ENCODE data around the gene KRTAP6-2. TPM values are rescaled to one million over a fixed set of nuclear protein-coding genes. Genes with fewer than 3 reads are reported as not detected.

The KRTAP6-2 gene
- total RNA-seq, 3 donors from 2014 or later (not counting 1 experiment from before 2014, with no cell fraction given) = not detected

- intact Hi-C loops (cut with micrococcal nuclease) = no loop called here
- no peak for TF ChIP-seq CTCF (IDR thresholded peaks at IDR 0.05)
Observed at GRCh38 chr21:30623362-30623761, 24.7 kb upstream of the KRTAP6-2 start.

GRCh38 chr21:30620522-30620921 is 21.8 kb upstream of the KRTAP6-2 start, which contains the start of gene KRTAP20-4:
Gene KRTAP20-4, plus strand, starts transcription at chr21:30620627.
- DNase-seq = no peak
- no peaks in the 10 kb centered on the region for H3K27me3 Mint-ChIP-seq (ENCODE audit: low read depth in 2 of 2)
- H3K4me1 ChIP-seq (ENCODE audit: control insufficient read depth, insufficient read depth, low read length) = no peaks in the 10 kb centered on the region
- H3K27ac ChIP-seq (ENCODE audit: low read length) = no peak within 1 kb of the TSS
- no peak within 1 kb of the TSS for H3K4me3 ChIP-seq (ENCODE audit: low read length)
- H3K36me3 ChIP-seq (ENCODE audit: control insufficient read depth, insufficient read depth, low read length) = no peaks in the 10 kb centered on the region
- peaks cover 0 to 6% of the 10 kb centered on the region in 2 donors for H3K9me3 Mint-ChIP-seq
- no peaks in the 10 kb centered on the region for H3K36me3 Mint-ChIP-seq
- peaks cover 16% of the 10 kb centered on the region for H3K9me3 ChIP-seq (ENCODE audit: control insufficient read depth, insufficient read depth, low read length)
- 75% methylated on average over 2 of the region's 3 CpGs for WGBS (ENCODE audit: insufficient coverage)
- H3K27ac Mint-ChIP-seq = no peak within 1 kb of the TSS
- H3K27me3 ChIP-seq (ENCODE audit: control insufficient read depth, insufficient read depth, low read length) = no peaks in the 10 kb centered on the region
- TF ChIP-seq CTCF (IDR thresholded peaks at IDR 0.05) = no peak
- intact Hi-C loops (cut with micrococcal nuclease) = no loop called here
- no peaks in the 10 kb centered on the region for H3K4me1 Mint-ChIP-seq
- no peak for ATAC-seq
- no peak within 1 kb of the TSS for H3K4me3 Mint-ChIP-seq

More at GRCh38 chr21:30623362-30623761, 24.7 kb upstream of the KRTAP6-2 start:
- H3K27ac Mint-ChIP-seq = no peak overlapping the region
- no peaks in the 10 kb centered on the region for H3K27me3 Mint-ChIP-seq (ENCODE audit: low read depth in 2 of 2)
- H3K9me3 ChIP-seq (ENCODE audit: control insufficient read depth, insufficient read depth, low read length) = peaks cover 16% of the 10 kb centered on the region
- no peak overlapping the region for H3K4me3 Mint-ChIP-seq
- no peak overlapping the region for H3K4me3 ChIP-seq (ENCODE audit: low read length)
- no peak for DNase-seq
- no peak for ATAC-seq
- H3K9me3 Mint-ChIP-seq = peaks cover 3 to 10% of the 10 kb centered on the region in 2 donors
- peaks cover 9% of the 10 kb centered on the region for H3K36me3 Mint-ChIP-seq
- H3K27ac ChIP-seq (ENCODE audit: low read length) = no peak overlapping the region
- no peaks in the 10 kb centered on the region for H3K36me3 ChIP-seq (ENCODE audit: control insufficient read depth, insufficient read depth, low read length)
- no peaks in the 10 kb centered on the region for H3K4me1 Mint-ChIP-seq
- 89% methylated on average over 3 of the region's 3 CpGs for WGBS (ENCODE audit: insufficient coverage)
- H3K27me3 ChIP-seq (ENCODE audit: control insufficient read depth, insufficient read depth, low read length) = no peaks in the 10 kb centered on the region
- no peaks in the 10 kb centered on the region for H3K4me1 ChIP-seq (ENCODE audit: control insufficient read depth, insufficient read depth, low read length)

DNA sequence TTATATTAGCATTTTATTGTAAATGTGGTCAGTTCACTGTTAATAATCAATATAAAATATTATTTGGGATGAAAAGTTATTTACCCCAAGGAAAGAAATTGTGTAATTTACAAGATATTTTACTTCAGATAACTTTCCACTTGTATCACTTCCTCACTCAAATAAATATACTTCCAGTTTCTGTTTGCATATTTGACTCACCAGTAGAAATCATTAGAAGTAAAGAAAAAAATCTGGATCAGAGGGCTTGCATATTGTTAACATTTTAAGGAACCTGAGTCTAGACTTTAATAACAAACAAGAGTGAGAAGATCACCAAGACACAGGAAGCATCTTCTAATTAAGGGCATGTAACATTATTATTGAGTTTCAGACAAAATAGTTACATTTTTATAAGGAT is 21.4 kb upstream of the KRTAP6-2 start:
- intact Hi-C loops (cut with micrococcal nuclease) = no loop called here
- DNase-seq (no peak), ATAC-seq (no peak)
- Mint-ChIP-seq H3K9me3 (peaks cover 0 to 6% of the 10 kb centered on the region in 2 donors), H3K4me1 (no peaks in the 10 kb centered on the region), H3K4me3 (no peak overlapping the region), H3K27me3 (ENCODE audit: low read depth in 2 of 2) (no peaks in the 10 kb centered on the region), H3K36me3 (no peaks in the 10 kb centered on the region), H3K27ac (no peak overlapping the region)
- no peak for TF ChIP-seq CTCF (IDR thresholded peaks at IDR 0.05)
- Histone ChIP-seq H3K4me3 (ENCODE audit: low read length) (no peak overlapping the region), H3K4me1 (ENCODE audit: control insufficient read depth, insufficient read depth, low read length) (no peaks in the 10 kb centered on the region), H3K9me3 (ENCODE audit: control insufficient read depth, insufficient read depth, low read length) (peaks cover 11% of the 10 kb centered on the region), H3K36me3 (ENCODE audit: control insufficient read depth, insufficient read depth, low read length) (no peaks in the 10 kb centered on the region), H3K27me3 (ENCODE audit: control insufficient read depth, insufficient read depth, low read length) (no peaks in the 10 kb centered on the region), H3K27ac (ENCODE audit: low read length) (no peak overlapping the region)

DNA sequence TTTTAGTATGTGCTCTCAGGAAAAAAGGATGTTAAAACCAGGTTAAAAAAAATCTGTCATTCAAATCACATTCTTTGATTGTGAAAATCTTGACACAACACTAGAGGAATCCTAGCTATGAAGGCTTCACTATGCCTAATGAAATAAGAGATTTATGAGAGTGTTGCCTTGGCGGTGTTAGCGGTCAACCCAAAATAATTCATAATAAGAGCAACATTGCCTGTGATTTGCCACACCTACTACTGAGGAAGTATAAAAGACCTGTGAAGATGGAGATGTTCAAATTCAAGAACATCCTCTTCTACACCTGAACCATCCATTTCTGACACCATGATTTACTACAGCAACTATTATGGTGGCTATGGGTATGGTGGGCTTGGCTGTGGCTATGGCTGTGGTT is 17.4 kb upstream of the KRTAP6-2 start, which contains the start of gene KRTAP20-1:
Gene KRTAP20-1, plus strand, starts transcription at position 301 of the 400 bp plus-strand sequence. Its CDS starts 30 bp downstream, at position 331.
- Mint-ChIP-seq H3K27ac (no peak within 1 kb of the TSS), H3K9me3 (peaks cover 3 to 4% of the 10 kb centered on the region in 2 donors), H3K27me3 (ENCODE audit: low read depth in 2 of 2) (no peaks in the 10 kb centered on the region), H3K36me3 (no peaks in the 10 kb centered on the region), H3K4me3 (no peak within 1 kb of the TSS), H3K4me1 (no peaks in the 10 kb centered on the region)
- Histone ChIP-seq H3K4me1 (ENCODE audit: control insufficient read depth, insufficient read depth, low read length) (no peaks in the 10 kb centered on the region), H3K36me3 (ENCODE audit: control insufficient read depth, insufficient read depth, low read length) (no peaks in the 10 kb centered on the region), H3K4me3 (ENCODE audit: low read length) (no peak within 1 kb of the TSS), H3K9me3 (ENCODE audit: control insufficient read depth, insufficient read depth, low read length) (peaks cover 4% of the 10 kb centered on the region), H3K27me3 (ENCODE audit: control insufficient read depth, insufficient read depth, low read length) (no peaks in the 10 kb centered on the region), H3K27ac (ENCODE audit: low read length) (no peak within 1 kb of the TSS)
- intact Hi-C loops (cut with micrococcal nuclease) = no loop called here
- no peak for TF ChIP-seq CTCF (IDR thresholded peaks at IDR 0.05)
- no peak for ATAC-seq
- no peak for DNase-seq
- WGBS (ENCODE audit: insufficient coverage) = no CpG with 5 or more reads among the region's 2 CpGs

All from natural killer cell (primary cell).